ENCODE results near the gene PLA2G4B.

Gene PLA2G4B

DNA sequence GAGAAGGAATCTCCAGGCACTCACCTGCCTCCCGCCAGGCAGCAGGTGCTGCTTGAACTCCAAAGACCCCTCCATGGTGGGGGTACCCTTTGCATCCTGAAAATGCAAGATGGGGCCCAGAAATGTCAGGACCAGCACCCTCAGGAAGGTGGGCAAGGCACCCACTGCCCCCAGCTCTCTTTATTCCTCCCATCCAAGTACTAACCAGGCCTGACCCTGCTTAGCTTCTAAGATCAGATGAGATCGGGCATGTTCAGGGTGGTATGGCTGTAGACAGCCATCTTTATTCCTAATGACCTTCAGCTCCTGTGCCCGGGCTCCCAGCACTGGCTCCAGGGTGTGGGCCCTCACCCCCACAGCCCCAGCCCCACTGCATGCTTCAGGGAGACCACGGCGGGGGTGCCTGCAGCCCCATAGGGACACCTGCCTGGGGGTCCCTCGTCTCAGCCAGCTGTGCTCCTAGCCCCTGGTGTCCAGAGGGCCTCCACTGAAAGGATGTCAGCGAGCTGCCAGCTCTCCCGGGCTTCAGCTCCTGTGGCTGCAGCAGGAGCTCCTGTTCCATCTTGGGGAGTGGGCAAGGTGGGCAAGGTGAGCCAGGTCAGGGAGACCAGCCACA is 13.2 kb downstream of the PLA2G4B start:
- peaks cover 7% of the 10 kb centered on the region for H3K4me1 ChIP-seq (ENCODE audit: insufficient read depth, low read length)
- no peaks in the 10 kb centered on the region for H3K27me3 ChIP-seq (ENCODE audit: insufficient read depth, low read length)
- peaks cover 20% of the 10 kb centered on the region for H3K36me3 ChIP-seq (ENCODE audit: insufficient read depth, low read length)
- H3K4me3 ChIP-seq (ENCODE audit: low read length) = no peak overlapping the region
- no peaks in the 10 kb centered on the region for H3K9me3 ChIP-seq (ENCODE audit: low read length)
- no peak overlapping the region for H2AFZ ChIP-seq (ENCODE audit: low read depth, low read length)

DNA sequence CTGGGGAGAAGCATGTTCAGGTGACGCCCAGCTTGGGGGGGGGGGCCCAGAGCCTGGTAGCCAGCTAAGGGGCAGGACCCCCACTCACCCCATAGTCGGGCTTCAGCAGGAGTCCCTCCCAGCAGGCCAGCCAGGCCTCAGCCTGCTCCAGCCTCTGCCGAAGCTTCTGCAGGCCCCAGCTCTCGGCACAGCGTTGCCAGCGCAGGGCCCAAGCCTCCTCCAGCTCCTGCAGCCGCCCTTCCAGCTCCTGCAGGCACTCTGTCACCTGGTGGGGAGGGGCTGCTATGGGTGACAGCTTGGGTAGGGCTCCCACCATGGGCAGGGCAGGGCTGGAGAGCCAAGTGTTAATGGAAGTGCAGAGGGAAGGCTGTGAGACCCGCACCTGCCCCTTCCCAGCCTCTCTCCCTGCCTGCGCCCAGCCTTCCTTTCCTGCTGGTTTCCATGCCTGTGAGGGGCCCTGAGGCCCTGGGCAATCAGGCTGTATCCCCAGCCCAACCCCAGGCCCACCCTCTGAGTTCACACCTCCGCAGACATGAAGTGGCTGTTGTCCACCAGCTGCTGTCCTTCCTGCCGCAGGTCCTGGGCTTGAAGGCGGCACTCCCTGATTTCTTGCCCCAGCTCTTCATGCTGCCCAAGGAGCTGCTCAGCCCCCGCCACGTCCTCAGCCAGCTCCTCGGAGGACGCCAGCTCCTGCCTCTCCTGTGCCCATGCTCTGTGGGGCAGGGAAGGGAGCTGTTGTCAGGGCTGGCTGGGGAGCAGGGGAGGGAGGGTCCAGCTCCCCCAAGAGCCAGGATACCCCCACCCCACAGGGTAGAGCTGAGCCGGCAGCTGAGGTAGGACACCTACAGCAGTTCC is 14.3 kb downstream of the PLA2G4B start:
- no peak overlapping the region for H3K4me3 ChIP-seq (ENCODE audit: low read length)
- H3K27me3 ChIP-seq (ENCODE audit: insufficient read depth, low read length) = no peaks in the 10 kb centered on the region
- peaks cover 7% of the 10 kb centered on the region for H3K4me1 ChIP-seq (ENCODE audit: insufficient read depth, low read length)
- no peak overlapping the region for H2AFZ ChIP-seq (ENCODE audit: low read depth, low read length)
- peaks cover 9% of the 10 kb centered on the region for H3K36me3 ChIP-seq (ENCODE audit: insufficient read depth, low read length)
- no peaks in the 10 kb centered on the region for H3K9me3 ChIP-seq (ENCODE audit: low read length)

DNA sequence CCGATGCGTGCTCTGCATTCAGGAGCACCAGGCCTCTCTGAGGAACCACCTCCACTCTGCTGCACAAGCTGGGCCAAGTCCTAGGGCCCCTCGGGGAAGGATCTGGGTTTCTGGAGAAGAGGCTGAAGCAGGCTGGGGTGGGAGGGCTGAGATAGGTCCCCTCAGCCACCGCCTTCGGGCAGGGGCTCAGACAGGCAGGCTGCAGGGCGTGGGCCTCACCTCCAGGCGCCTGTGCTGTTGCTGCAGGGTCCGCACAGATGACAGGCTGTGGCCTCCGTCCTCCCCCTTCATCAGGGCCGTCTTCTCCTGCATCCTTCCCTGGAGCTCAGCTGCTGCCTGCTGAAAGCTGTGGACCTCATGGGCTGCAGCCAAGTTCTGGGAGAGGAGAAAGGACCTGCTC is 15.2 kb downstream of the PLA2G4B start:
- Histone ChIP-seq H3K4me1 (ENCODE audit: insufficient read depth, low read length) (peaks cover 7% of the 10 kb centered on the region), H3K36me3 (ENCODE audit: insufficient read depth, low read length) (peaks cover under 1% of the 10 kb centered on the region), H2AFZ (ENCODE audit: low read depth, low read length) (no peak overlapping the region), H3K4me3 (ENCODE audit: low read length) (no peak overlapping the region), H3K27me3 (ENCODE audit: insufficient read depth, low read length) (no peaks in the 10 kb centered on the region), H3K9me3 (ENCODE audit: low read length) (no peaks in the 10 kb centered on the region)

DNA sequence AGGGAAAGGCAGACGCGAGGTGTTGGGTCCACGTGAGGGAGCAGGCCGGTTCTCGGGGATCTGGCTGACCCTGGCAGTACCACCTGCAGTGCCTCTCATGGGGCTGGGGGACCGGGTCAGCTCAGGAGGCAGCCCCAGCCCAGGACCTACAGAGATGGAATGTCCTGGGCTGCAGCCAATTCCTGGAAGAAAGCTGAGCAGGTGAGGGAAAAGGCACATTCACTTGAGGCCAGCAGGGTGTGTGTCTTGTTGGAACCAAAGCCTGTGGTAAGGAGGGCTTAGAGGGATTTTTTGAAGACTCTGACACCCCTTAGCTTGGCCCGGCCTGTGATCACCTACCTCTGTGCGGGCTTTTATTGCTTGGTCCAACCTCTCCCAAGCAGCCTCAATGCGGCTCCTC is 15.8 kb downstream of the PLA2G4B start:
- Histone ChIP-seq H2AFZ (ENCODE audit: low read depth, low read length) (no peak overlapping the region), H3K9me3 (ENCODE audit: low read length) (no peaks in the 10 kb centered on the region), H3K27me3 (ENCODE audit: insufficient read depth, low read length) (no peaks in the 10 kb centered on the region), H3K4me1 (ENCODE audit: insufficient read depth, low read length) (peaks cover 7% of the 10 kb centered on the region), H3K36me3 (ENCODE audit: insufficient read depth, low read length) (no peaks in the 10 kb centered on the region), H3K4me3 (ENCODE audit: low read length) (no peak overlapping the region)

DNA sequence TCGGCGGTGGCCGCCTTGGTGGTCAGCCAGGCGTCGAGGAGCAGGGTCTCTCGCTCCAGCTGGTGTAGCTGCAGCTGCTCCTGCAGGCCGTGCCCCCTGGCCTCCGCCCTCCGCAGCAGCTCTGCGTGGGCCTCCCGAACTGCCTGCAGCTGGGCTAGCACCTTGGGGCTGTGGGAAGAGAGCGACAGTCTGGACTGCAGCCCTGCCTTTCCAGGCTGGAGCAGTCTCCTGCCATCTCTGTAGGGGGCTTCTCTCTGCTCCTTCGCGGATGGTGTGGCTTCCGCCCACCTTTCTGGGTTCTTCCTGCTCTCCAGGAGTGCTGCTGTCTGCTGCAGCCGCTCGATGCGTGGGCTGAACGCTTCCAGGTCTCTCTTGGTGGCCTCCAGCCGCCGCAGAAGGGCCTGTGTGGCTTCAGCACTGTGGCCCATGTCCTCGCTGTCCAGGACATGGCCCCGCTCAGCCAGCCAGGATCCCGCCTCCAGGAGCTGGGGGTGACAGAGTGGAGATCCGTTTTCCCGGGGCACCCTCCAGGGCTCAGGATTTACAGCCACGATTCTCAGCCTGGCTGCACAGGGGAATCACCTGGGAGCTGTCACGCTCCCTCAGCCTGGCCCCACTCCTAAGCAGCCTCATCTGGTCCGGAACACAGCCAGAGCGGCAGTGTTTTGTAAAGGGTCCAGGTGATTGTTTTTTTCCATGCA is 16.8 kb downstream of the PLA2G4B start:
- Histone ChIP-seq H2AFZ (ENCODE audit: low read depth, low read length) (no peak overlapping the region), H3K27me3 (ENCODE audit: insufficient read depth, low read length) (no peaks in the 10 kb centered on the region), H3K4me3 (ENCODE audit: low read length) (no peak overlapping the region), H3K4me1 (ENCODE audit: insufficient read depth, low read length) (peaks cover 7% of the 10 kb centered on the region), H3K9me3 (ENCODE audit: low read length) (no peaks in the 10 kb centered on the region), H3K36me3 (ENCODE audit: insufficient read depth, low read length) (no peaks in the 10 kb centered on the region)

DNA sequence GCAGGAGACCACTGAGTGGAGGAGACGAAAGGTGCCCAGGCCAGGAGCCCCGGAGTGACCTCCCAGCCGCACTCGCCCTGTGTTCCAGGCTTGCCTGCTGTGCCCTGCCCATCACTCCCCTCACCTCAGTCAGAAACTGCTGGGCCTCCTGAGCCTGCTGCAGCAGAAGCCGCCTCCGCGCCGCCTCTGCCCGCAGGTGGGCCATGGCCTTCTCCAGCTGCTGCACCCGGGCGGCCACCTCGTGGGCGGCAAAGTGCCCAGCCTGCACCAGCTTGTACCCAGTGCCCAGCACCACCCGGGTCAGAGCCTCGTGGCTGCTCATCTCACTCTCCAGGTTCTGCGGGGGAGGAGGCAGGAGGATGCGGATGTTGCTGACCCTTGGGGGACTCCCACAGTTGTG is 17.6 kb downstream of the PLA2G4B start:
- Histone ChIP-seq H3K9me3 (ENCODE audit: low read length) (no peaks in the 10 kb centered on the region), H3K4me1 (ENCODE audit: insufficient read depth, low read length) (peaks cover 7% of the 10 kb centered on the region), H3K36me3 (ENCODE audit: insufficient read depth, low read length) (no peaks in the 10 kb centered on the region), H3K27me3 (ENCODE audit: insufficient read depth, low read length) (no peaks in the 10 kb centered on the region), H3K4me3 (ENCODE audit: low read length) (no peak overlapping the region), H2AFZ (ENCODE audit: low read depth, low read length) (no peak overlapping the region)

DNA sequence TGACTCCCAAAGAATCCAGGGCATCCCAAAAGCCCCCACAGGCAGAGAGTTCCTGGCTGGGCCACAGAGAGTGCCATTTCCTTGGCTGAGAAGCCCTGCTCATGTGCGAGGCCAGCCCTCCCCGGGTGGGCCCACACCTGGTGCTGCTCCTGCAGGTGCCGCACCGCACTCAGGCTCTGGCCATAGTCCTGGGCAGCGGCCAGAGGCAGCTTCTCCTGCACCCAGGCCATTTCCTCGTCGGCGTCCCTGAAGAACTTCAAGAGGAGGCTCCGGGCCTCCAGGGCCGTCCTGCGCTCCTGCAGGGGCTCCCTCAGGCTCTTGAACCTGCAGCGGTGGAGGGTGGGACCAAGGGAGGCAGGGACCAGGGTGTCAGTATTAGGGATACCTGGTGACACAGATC is 18.1 kb downstream of the PLA2G4B start:
- no peaks in the 10 kb centered on the region for H3K9me3 ChIP-seq (ENCODE audit: low read length)
- no peak overlapping the region for H3K4me3 ChIP-seq (ENCODE audit: low read length)
- peaks cover 7% of the 10 kb centered on the region for H3K4me1 ChIP-seq (ENCODE audit: insufficient read depth, low read length)
- H3K36me3 ChIP-seq (ENCODE audit: insufficient read depth, low read length) = no peaks in the 10 kb centered on the region
- no peaks in the 10 kb centered on the region for H3K27me3 ChIP-seq (ENCODE audit: insufficient read depth, low read length)
- H2AFZ ChIP-seq (ENCODE audit: low read depth, low read length) = no peak overlapping the region

DNA sequence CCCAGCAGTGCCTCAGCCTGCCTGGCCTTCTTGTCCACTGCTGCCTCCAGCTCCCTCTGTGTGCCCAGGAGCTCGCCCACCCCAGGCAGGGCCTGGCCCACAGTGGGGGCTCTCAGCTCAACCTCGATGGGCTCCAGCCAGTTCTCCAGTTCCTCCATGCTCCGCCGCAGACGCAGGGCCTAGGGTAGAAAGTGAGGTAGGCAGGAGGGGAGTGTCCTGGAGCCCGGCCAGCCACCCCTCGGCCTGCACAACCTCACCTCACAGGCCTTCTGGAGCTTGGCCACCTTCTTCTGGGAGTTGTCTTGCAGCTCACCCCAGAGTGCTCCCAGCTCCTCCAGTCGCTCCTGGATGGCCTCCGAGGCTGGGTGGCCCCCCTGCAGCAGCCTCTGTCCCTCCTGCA is 18.7 kb downstream of the PLA2G4B start:
- Histone ChIP-seq H2AFZ (ENCODE audit: low read depth, low read length) (no peak overlapping the region), H3K36me3 (ENCODE audit: insufficient read depth, low read length) (no peaks in the 10 kb centered on the region), H3K9me3 (ENCODE audit: low read length) (no peaks in the 10 kb centered on the region), H3K27me3 (ENCODE audit: insufficient read depth, low read length) (no peaks in the 10 kb centered on the region), H3K4me3 (ENCODE audit: low read length) (no peak overlapping the region), H3K4me1 (ENCODE audit: insufficient read depth, low read length) (peaks cover 7% of the 10 kb centered on the region)

DNA sequence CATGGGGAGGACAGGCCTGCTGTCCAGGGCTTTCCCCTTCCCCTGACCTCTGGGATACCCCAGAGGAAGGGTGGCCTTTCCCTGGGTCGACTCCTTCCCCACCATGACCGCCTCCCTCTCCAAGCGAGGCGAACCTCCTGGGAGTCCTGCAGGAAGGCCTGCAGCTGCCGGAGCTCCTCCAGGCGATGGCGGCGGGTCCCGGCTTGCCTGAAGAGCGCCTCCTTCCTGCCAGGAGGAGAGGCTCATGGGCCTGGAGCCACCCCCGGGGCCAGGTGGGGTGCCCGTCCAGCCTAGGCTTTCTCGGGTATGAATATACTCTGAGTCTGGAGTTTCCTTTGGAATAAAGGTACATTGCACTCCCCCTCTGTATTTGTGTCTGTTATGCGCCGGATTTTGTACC is 20.1 kb downstream of the PLA2G4B start:
- H3K4me3 ChIP-seq (ENCODE audit: low read length) = no peak overlapping the region
- H3K9me3 ChIP-seq (ENCODE audit: low read length) = no peaks in the 10 kb centered on the region
- H3K4me1 ChIP-seq (ENCODE audit: insufficient read depth, low read length) = peaks cover 7% of the 10 kb centered on the region
- H3K27me3 ChIP-seq (ENCODE audit: insufficient read depth, low read length) = no peaks in the 10 kb centered on the region
- no peak overlapping the region for H2AFZ ChIP-seq (ENCODE audit: low read depth, low read length)
- no peaks in the 10 kb centered on the region for H3K36me3 ChIP-seq (ENCODE audit: insufficient read depth, low read length)

DNA sequence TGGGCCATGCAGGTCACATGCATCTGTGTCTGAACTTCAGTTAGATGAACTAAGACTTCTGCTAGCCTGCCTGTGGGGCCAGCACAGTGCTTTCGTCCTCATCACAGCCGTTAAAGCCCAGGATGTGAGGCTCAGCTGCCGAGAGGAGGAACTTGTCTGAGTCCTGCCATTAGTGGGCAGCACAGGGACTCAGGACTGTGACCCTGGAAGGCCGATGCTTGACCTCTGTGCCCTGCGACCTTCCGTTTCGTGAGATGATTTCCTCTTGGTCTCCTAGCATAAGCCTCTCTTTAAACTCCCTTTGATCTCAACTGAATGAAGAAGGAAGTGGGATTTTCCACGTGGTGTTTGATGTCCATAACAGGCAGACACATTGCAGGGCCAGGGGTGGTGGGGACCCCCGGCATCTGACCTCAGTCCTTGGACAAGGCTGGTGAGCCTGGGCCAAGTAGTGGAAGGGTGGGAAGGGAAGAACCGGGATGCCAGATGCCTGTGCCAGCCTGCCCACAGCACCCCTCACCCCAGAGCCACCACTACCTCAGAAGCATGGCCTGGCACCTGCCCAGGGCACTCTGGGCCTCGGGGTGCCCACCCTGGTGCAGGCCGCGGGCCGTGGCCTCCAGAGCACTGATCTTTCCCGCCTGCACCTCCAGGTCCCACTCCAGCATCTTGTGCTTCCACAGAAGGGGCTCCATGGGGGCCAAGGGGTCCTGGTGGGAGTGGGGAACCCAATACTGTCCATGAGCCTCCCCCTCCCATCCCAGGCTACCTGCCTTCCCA is 21.6 kb downstream of the PLA2G4B start:
- Histone ChIP-seq H3K4me3 (ENCODE audit: low read length) (no peak overlapping the region), H3K36me3 (ENCODE audit: insufficient read depth, low read length) (no peaks in the 10 kb centered on the region), H3K9me3 (ENCODE audit: low read length) (no peaks in the 10 kb centered on the region), H3K4me1 (ENCODE audit: insufficient read depth, low read length) (peaks cover 4% of the 10 kb centered on the region), H3K27me3 (ENCODE audit: insufficient read depth, low read length) (no peaks in the 10 kb centered on the region), H2AFZ (ENCODE audit: low read depth, low read length) (no peak overlapping the region)

DNA sequence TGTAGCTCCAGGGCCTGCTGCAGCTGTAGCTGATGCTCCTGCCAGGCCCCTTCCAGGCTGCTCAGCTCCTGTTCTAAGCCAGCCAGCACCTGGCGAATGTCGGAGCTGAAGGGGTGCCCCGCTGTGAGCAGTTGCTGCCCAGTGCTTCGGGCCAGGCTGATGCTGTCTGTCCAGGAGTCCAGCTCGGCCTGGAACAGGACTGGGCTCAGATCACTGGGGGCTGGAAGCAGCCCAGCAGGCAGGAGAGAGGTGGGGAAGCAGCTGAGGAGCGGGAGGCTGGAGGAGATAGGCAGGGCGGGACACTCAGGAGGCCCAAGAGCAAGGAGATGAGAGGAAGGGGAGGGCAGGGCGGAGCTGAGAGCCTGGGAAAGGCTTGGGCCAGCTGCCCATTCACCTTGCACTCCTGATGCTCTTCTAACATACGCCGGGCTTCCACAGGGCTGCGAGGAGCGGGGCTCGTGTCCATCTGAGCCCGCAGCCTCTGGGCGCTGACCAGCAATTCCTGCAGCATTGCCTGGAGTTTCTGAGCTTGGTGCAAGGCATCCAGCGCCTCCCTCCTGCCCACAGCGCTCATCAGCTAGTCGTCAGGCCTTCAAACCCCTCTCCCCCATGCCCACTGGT is 23.2 kb downstream of the PLA2G4B start:
- Histone ChIP-seq H2AFZ (ENCODE audit: low read depth, low read length) (no peak overlapping the region), H3K36me3 (ENCODE audit: insufficient read depth, low read length) (no peaks in the 10 kb centered on the region)

DNA sequence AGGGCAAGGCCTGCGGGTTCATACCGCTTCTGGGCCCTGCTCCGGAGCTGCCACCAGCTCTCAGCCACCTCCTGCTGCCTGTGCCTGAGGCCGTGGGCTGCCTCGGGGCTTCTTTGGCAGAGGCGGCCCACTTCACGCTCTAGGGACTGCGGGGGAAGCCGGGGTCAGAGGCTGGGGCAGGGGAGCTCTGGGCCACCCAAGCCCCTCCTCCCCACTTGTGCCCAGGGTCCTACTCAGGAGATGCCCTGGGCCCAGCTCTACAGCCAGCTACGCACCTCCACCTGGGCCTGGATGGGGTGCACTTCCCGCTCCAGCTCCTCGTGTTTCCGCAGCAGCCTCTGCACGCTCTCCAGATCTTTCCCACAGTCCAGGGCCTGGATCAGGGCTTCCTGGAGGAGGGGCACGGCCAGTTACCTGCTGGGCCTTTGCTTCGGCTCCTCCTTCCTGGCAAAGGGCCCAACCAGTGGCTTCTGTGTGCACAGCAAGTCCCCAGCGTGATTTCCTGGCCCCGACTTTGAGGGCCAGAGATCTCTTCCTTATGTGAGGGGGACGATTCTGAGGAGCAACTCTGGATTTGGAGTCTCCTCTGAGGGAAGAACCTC is 24.0 kb downstream of the PLA2G4B start:
- Histone ChIP-seq H3K4me3 (ENCODE audit: low read length) (no peak overlapping the region), H2AFZ (ENCODE audit: low read depth, low read length) (no peak overlapping the region), H3K27me3 (ENCODE audit: insufficient read depth, low read length) (no peaks in the 10 kb centered on the region), H3K4me1 (ENCODE audit: insufficient read depth, low read length) (peaks cover 12% of the 10 kb centered on the region), H3K9me3 (ENCODE audit: low read length) (no peaks in the 10 kb centered on the region), H3K36me3 (ENCODE audit: insufficient read depth, low read length) (no peaks in the 10 kb centered on the region)

More for the DNA sequence above, 23.2 kb downstream of the PLA2G4B start:
- H3K4me1 ChIP-seq (ENCODE audit: insufficient read depth, low read length) = peaks cover 11% of the 10 kb centered on the region
- no peak overlapping the region for H3K4me3 ChIP-seq (ENCODE audit: low read length)
- no peaks in the 10 kb centered on the region for H3K9me3 ChIP-seq (ENCODE audit: low read length)
- H3K27me3 ChIP-seq (ENCODE audit: insufficient read depth, low read length) = no peaks in the 10 kb centered on the region

Measured in neuron (in vitro differentiated cells).